NCI-H2227 treated with DMSO at 0.1 percent for 48 hours (cell line): ENCODE results near the gene CDK2AP2.
"Not testable (repeated sequence)": the region's sequence is repeated elsewhere in the genome, so short reads cannot be mapped to it uniquely, and the experiment has no call there.

Source experiments
- DNase-seq: peaks from one replicate; lab custom pipeline; 2025; lab: John Stamatoyannopoulos, UW

Gene CDK2AP2

GRCh38 chr11:67507864-67508485 is at the start of gene CDK2AP2:
TSS of gene CDK2AP2 (minus strand) at chr11:67508162. CDS start at chr11:67508082, 80 bp downstream.
- peak; percentile 98 for DNase-seq

GRCh38 chr11:67556244-67556643 is 48.3 kb upstream of the CDK2AP2 start:
- no peak for DNase-seq

GRCh38 chr11:67551697-67552096 is 43.7 kb upstream of the CDK2AP2 start:
- not testable (repeated sequence) for DNase-seq

- no peak for DNase-seq
Observed at GRCh38 chr11:67551127-67551526, 43.2 kb upstream of the CDK2AP2 start.

GRCh38 chr11:67548555-67549110 is 40.7 kb upstream of the CDK2AP2 start:
- no peak for DNase-seq

GRCh38 chr11:67548112-67548511 is 40.1 kb upstream of the CDK2AP2 start:
- DNase-seq, result not testable (repeated sequence)

GRCh38 chr11:67545280-67545679 is 37.3 kb upstream of the CDK2AP2 start:
- DNase-seq, result no peak

GRCh38 chr11:67544616-67545242 is 36.8 kb upstream of the CDK2AP2 start:
- DNase-seq, result no peak

- DNase-seq, result no peak
Observed at GRCh38 chr11:67543585-67543984, 35.6 kb upstream of the CDK2AP2 start.

GRCh38 chr11:67542971-67543370 is 35.0 kb upstream of the CDK2AP2 start:
- no peak for DNase-seq

GRCh38 chr11:67542169-67542568 is 34.2 kb upstream of the CDK2AP2 start:
- no peak for DNase-seq

GRCh38 chr11:67541198-67541597 is 33.2 kb upstream of the CDK2AP2 start:
- no peak for DNase-seq

- no peak for DNase-seq
Observed at GRCh38 chr11:67539550-67539949, 31.6 kb upstream of the CDK2AP2 start.

- no peak for DNase-seq
Observed at GRCh38 chr11:67538823-67539505, 31.0 kb upstream of the CDK2AP2 start.

- DNase-seq, result no peak
Observed at GRCh38 chr11:67538306-67538705, 30.3 kb upstream of the CDK2AP2 start.

- DNase-seq, result no peak
Observed at GRCh38 chr11:67535561-67535960, 27.6 kb upstream of the CDK2AP2 start.

- no peak for DNase-seq
Observed at GRCh38 chr11:67534070-67534679, 26.2 kb upstream of the CDK2AP2 start.

- DNase-seq, result no peak
Observed at GRCh38 chr11:67532889-67533288, 24.9 kb upstream of the CDK2AP2 start.

- no peak for DNase-seq
Observed at GRCh38 chr11:67530282-67530592, 22.3 kb upstream of the CDK2AP2 start.

- DNase-seq, result no peak
Observed at GRCh38 chr11:67528376-67528775, 20.4 kb upstream of the CDK2AP2 start.

GRCh38 chr11:67525275-67525976 is 17.5 kb upstream of the CDK2AP2 start:
- no peak for DNase-seq

- DNase-seq, result no peak
Observed at GRCh38 chr11:67524480-67524808, 16.5 kb upstream of the CDK2AP2 start.
